Endothelial cell of umbilical vein (primary cell): ENCODE data around the gene CAV1.

Experiments used
- CTCF ChIP-seq, 2 donors: IDR thresholded peaks; 1 replicate in 1 of 2; 2 replicates in 1 of 2; pipeline ENCODE4 v1.5.1; 2011; ENCODE audit warnings: low read length in 2 of 2, mild to moderate bottlenecking in 2 of 2, moderate library complexity in 2 of 2, control low read depth in 1 of 2, inconsistent platforms in 1 of 2, low read depth in 1 of 2; ENCODE audit not compliant: insufficient read depth in 1 of 2; ENCODE audit errors: extremely low read depth in 1 of 2
- EZH2 ChIP-seq: IDR thresholded peaks from 2 replicates; pipeline ENCODE4 v1.6.1; 2012; ENCODE audit warnings: borderline replicate concordance, low read depth, mild to moderate bottlenecking, moderate library complexity, low read length, inconsistent platforms; ENCODE audit not compliant: severe bottlenecking
- FOS ChIP-seq: IDR thresholded peaks from 2 replicates; pipeline ENCODE4 v1.6.1; 2011; ENCODE audit warnings: mild to moderate bottlenecking, low read length, moderate library complexity, borderline replicate concordance; ENCODE audit not compliant: insufficient read depth
- GATA2 ChIP-seq: IDR thresholded peaks from 2 replicates; pipeline ENCODE4 v1.7.0; 2011; ENCODE audit warnings: low read depth, mild to moderate bottlenecking, moderate library complexity, mixed read lengths, low read length; ENCODE audit not compliant: insufficient read length, insufficient read depth
- JUN ChIP-seq: IDR thresholded peaks from 2 replicates; pipeline ENCODE4 v1.6.1; 2011; ENCODE audit warnings: borderline replicate concordance, low read depth; ENCODE audit not compliant: insufficient read length, insufficient read depth
- MAX ChIP-seq: IDR thresholded peaks from 2 replicates; pipeline ENCODE4 v1.6.1; 2011; ENCODE audit not compliant: insufficient read depth, insufficient read length
- MYC ChIP-seq: IDR thresholded peaks from one replicate; pipeline ENCODE4 v1.6.1; 2011; ENCODE audit warnings: mild to moderate bottlenecking, low read depth, low read length
- POLR2A ChIP-seq: IDR thresholded peaks from 2 replicates; pipeline ENCODE4 v1.6.1; 2012; ENCODE audit warnings: low read depth, mild to moderate bottlenecking, control low read depth, low read length
- POLR2AphosphoS5 ChIP-seq: IDR thresholded peaks from 2 replicates; pipeline ENCODE4 v1.6.1; 2012; ENCODE audit warnings: low read depth, mild to moderate bottlenecking, control low read depth, low read length, moderate library complexity; ENCODE audit not compliant: insufficient read depth

- no peak for TF ChIP-seq CTCF (IDR thresholded peaks at IDR 0.05; ENCODE audit: extremely low read depth in 1 of 2, insufficient read depth in 1 of 2, low read depth in 1 of 2, low read length in 2 of 2)
- TF ChIP-seq POLR2A = no peak
- no peak for TF ChIP-seq MAX
- TF ChIP-seq EZH2 = no peak
- no peak for TF ChIP-seq JUN
- no peak for TF ChIP-seq POLR2AphosphoS5
- no peak for TF ChIP-seq MYC
- TF ChIP-seq FOS = no peak
- no peak for TF ChIP-seq GATA2
Measured at GRCh38 chr7:116515584-116515983, 9.3 kb upstream of the CAV1 start.
